C4-2B (cell line): Measurements from ENCODE around the gene CYTH1.

ENCODE experiments used
- CTCF ChIP-seq: fragments of 450-650 bp; conservative IDR thresholded peaks from 2 replicates; pipeline ENCODE4 v1.5.1; 2017; ENCODE audit warnings: mild to moderate bottlenecking
- ZFX ChIP-seq: fragments of 450-650 bp; IDR thresholded peaks from 2 replicates; pipeline ENCODE4 v1.6.1; 2017

DNA sequence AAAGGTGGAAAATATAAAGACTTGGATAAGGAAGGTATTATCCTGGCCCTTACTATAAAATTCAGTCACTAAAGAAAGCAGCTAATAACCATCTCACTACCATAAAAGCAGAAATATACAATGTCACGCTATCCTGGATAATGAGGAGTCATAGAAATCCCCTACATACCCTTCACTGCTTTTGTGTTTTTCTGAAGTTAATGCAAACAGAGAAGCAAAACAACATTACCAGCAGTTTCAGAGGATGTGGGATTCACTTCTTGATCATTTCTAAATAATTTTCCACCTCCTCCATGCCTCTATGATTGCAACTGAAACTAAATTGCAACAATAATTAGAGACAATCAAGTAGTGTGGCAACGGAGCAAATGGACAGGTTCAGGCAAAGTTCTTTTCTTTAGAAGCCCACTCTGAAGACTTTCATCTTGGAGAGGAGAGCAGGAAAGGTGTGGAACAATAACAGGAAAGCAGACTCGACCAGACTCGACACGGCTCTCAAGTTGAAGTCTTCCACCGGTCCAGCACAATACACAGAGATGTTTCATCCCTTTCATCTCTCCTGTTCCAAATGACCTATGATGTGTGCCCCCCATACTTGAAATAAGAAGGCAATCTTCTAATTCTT is 10.2 kb downstream of the CYTH1 start:
- no peak for TF ChIP-seq CTCF
- no peak for TF ChIP-seq ZFX
